ENCODE data around the gene GALNT7. TPM values are rescaled to one million over a fixed set of nuclear protein-coding genes. Genes with fewer than 3 reads are reported as not detected.
A peak's percentile ranks its signal among the peaks of the same experiment; 100 is the strongest.

The GALNT7 gene
- total and polyA plus RNA-seq, 2 experiments from 2014 or later, result 12.9 to 14.1 TPM

DNA sequence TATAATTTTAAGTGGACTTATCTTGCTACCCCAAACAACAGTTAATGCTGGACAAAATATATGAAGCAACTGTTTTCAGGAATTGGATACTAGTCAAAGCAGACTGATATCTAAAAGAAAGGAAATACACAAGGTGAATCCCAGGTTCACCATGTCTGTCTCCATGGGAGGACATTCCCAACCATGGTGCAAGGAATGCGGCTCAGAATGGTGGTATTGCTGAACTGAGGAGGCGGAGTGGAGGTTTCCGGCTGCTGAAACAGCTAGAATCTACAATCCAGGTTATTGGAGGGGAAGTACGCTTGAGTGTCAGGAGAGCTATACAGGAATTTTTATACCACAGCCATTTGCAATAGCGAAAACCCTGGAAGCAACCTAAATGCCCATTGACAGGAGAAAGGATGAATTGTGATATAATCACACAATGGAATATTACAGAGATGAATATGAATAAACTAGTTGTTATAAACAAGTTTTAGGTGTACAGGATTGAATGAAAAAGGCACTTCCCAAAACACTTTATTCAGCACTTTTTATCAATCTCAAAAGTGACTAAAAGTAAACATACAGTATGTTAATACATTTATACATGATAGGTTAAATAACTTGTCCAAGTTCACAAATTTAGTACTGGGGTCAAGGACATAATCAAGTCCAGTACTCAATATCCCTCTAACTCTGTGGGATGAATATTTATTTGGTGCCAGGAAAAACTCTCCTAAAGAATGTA, 156.6 kb downstream of the GALNT7 start:
- Histone ChIP-seq H3K36me3 (peaks cover 9% of the 10 kb centered on the region), H3K9me3 (ENCODE audit: low read depth) (no peaks in the 10 kb centered on the region), H3K27me3 (no peaks in the 10 kb centered on the region), H3K4me1 (ENCODE audit: low read depth) (no peaks in the 10 kb centered on the region), H3K27ac (no peak overlapping the region), H3K4me3 (no peak overlapping the region)
- TF ChIP-seq, protein P1, sequence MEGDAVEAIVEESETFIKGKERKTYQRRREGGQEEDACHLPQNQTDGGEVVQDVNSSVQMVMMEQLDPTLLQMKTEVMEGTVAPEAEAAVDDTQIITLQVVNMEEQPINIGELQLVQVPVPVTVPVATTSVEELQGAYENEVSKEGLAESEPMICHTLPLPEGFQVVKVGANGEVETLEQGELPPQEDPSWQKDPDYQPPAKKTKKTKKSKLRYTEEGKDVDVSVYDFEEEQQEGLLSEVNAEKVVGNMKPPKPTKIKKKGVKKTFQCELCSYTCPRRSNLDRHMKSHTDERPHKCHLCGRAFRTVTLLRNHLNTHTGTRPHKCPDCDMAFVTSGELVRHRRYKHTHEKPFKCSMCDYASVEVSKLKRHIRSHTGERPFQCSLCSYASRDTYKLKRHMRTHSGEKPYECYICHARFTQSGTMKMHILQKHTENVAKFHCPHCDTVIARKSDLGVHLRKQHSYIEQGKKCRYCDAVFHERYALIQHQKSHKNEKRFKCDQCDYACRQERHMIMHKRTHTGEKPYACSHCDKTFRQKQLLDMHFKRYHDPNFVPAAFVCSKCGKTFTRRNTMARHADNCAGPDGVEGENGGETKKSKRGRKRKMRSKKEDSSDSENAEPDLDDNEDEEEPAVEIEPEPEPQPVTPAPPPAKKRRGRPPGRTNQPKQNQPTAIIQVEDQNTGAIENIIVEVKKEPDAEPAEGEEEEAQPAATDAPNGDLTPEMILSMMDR (IDR thresholded peaks at IDR 0.05; ENCODE audit: low read depth, low read length), result no peak
- DNase-seq (ENCODE audit: low read depth in 1 of 2, low spot score in 1 of 2), result no peak

- H3K36me3 ChIP-seq, result peaks cover 34% of the 10 kb centered on the region
- no peak overlapping the region for H3K4me3 ChIP-seq
- no peak overlapping the region for H3K27ac ChIP-seq
- no peaks in the 10 kb centered on the region for H3K9me3 ChIP-seq (ENCODE audit: low read depth)
- H3K4me1 ChIP-seq (ENCODE audit: low read depth), result peaks cover 3% of the 10 kb centered on the region
- no peak for DNase-seq (ENCODE audit: low read depth in 1 of 2, low spot score in 1 of 2)
- TF ChIP-seq, protein P1 (IDR thresholded peaks at IDR 0.05; ENCODE audit: low read depth, low read length), result no peak
- H3K27me3 ChIP-seq, result no peaks in the 10 kb centered on the region
Observed at GRCh38 chr4:173328236-173328901, 159.8 kb downstream of the GALNT7 start.

- no peaks in the 10 kb centered on the region for H3K27me3 ChIP-seq
- no peak overlapping the region for H3K27ac ChIP-seq
- TF ChIP-seq, protein P1 (IDR thresholded peaks at IDR 0.05; ENCODE audit: low read depth, low read length), result no peak
- no peaks in the 10 kb centered on the region for H3K9me3 ChIP-seq (ENCODE audit: low read depth)
- DNase-seq (ENCODE audit: low read depth in 1 of 2, low spot score in 1 of 2), result no peak
- H3K4me3 ChIP-seq, result no peak overlapping the region
- peaks cover 4% of the 10 kb centered on the region for H3K4me1 ChIP-seq (ENCODE audit: low read depth)
- peaks cover 34% of the 10 kb centered on the region for H3K36me3 ChIP-seq
Observed at GRCh38 chr4:173330590-173330989, 162.0 kb downstream of the GALNT7 start.

DNA sequence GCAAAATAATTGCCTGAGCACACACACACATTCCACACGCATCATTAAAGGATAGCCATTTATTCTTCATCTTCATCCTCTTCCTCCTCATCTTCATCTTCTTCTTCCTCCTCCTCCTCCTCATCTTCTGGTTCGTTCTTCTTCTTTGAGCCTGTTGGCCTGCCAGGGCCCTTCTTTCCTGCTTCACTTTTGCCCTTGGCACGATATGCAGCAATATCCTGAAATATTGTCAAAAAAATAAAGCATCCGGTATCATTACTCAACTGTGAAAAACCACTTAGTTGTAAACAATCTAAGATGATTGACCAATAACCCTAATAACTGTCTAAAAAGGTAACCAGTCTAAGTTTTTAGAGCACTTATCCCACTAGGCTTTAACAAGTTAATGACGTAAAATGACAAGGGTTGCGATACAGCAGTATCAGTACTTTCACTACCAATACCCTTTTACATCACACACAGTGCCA, 163.4 kb downstream of the GALNT7 start:
- peaks cover 34% of the 10 kb centered on the region for H3K36me3 ChIP-seq
- no peak overlapping the region for H3K27ac ChIP-seq
- peak overlapping the region; percentile 80 for H3K4me3 ChIP-seq
- H3K4me1 ChIP-seq (ENCODE audit: low read depth), result peaks cover 12% of the 10 kb centered on the region
- H3K27me3 ChIP-seq, result no peaks in the 10 kb centered on the region
- peak in 1 of 2 donors; percentile 39 for DNase-seq (ENCODE audit: low read depth in 1 of 2, low spot score in 1 of 2)
- H3K9me3 ChIP-seq (ENCODE audit: low read depth), result no peaks in the 10 kb centered on the region
- TF ChIP-seq, protein P1 (IDR thresholded peaks at IDR 0.05; ENCODE audit: low read depth, low read length), result no peak

- Histone ChIP-seq H3K27ac (peak overlapping the region; percentile 97), H3K4me3 (peak overlapping the region; percentile 80), H3K36me3 (peaks cover 34% of the 10 kb centered on the region), H3K27me3 (no peaks in the 10 kb centered on the region), H3K9me3 (ENCODE audit: low read depth) (no peaks in the 10 kb centered on the region), H3K4me1 (ENCODE audit: low read depth) (peaks cover 12% of the 10 kb centered on the region)
- DNase-seq (ENCODE audit: low read depth in 1 of 2, low spot score in 1 of 2), result peak in 1 of 2 donors; percentile 14
- TF ChIP-seq, protein P1 (IDR thresholded peaks at IDR 0.05; ENCODE audit: low read depth, low read length), result no peak
Observed at GRCh38 chr4:173332963-173333657, 164.5 kb downstream of the GALNT7 start.
